Measurements from ENCODE around the gene ZFAND5. TPM values are rescaled to one million over a fixed set of nuclear protein-coding genes. Genes with fewer than 3 reads are reported as not detected.

Gene ZFAND5
- polyA plus RNA-seq, 1 of the 3 experiments (the other 2 are of a cell fraction): 58.8 TPM

DNA sequence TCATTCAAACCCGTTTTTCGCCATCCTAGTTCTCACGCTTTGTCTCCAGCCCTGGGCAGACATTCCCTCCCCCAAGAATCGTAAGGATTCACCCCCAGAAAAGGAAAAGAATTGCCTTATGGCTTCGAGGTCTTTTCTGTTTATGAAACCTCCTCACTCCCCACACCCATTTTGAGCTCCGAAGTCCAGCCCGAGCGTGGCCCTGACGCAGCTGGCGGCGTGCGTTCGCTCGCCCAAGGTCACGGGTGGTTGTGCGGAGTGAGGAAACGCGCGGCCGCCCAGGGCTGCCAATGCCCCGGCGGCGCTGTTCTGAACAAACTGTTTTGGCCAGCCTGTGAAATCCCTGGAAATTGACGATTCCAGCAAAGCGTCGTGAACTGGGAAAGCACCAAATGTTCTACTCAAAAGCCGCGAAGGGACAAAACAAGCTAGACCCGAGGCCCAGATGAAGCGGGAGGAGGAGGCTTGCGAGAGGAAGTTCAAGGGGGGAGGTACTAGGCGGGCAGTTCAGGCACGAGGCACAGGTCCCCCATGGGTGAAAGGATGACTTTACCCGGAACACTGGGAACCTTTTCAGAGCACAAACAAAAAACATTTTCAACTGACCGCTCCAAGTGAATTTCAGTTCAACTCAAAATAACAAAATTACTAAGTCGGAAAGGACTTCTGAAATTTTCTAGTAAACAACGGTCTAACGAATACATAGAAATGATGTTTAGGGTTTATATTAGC lies 683 bp upstream of the ZFAND5 start:
- Histone ChIP-seq H3K79me2 (ENCODE audit: insufficient read depth) (peaks cover 41% of the 10 kb centered on the region), H4K20me1 (ENCODE audit: insufficient read depth) (peaks cover 33% of the 10 kb centered on the region), H3K36me3 (replicated peaks in 1 of 2; ENCODE audit: control insufficient read depth in 1 of 2, insufficient read depth in 2 of 2, low read length in 1 of 2) (peaks cover 12 to 25% of the 10 kb centered on the region in 2 experiments), H3K4me3 (ENCODE audit: low read depth in 2 of 2, low read length in 1 of 2) (peak overlapping the region; percentile 50 to 59), H2AFZ (ENCODE audit: low read depth) (peak overlapping the region; percentile 94), H3K9me2 (no peaks in the 10 kb centered on the region), H3K27ac (ENCODE audit: low read depth in 2 of 2, low read length in 1 of 2) (peak overlapping the region; percentile 99), H3K9ac (peak overlapping the region; percentile 98), H3K4me2 (peak overlapping the region; percentile 84), H3K4me1 (ENCODE audit: control insufficient read depth in 1 of 2, insufficient read depth in 2 of 2, low read depth in 1 of 2, low read length in 1 of 2) (peaks cover 8 to 16% of the 10 kb centered on the region in 2 experiments; a peak in 3 of 4 replicates), H3F3A (replicated peaks; ENCODE audit: insufficient read depth) (peaks cover 13% of the 10 kb centered on the region), H3K27me3 (ENCODE audit: insufficient read depth) (no peaks in the 10 kb centered on the region), H3K9me3 (no peaks in the 10 kb centered on the region)
- peak; percentile 77 for DNase-seq
- TF ChIP-seq NRF1 (IDR thresholded peaks at IDR 0.05; ENCODE audit: low read depth, low read length): no peak
- no peak for TF ChIP-seq SMC3 (IDR thresholded peaks at IDR 0.05; ENCODE audit: low read depth, low read length)
- TF ChIP-seq, protein P1, sequence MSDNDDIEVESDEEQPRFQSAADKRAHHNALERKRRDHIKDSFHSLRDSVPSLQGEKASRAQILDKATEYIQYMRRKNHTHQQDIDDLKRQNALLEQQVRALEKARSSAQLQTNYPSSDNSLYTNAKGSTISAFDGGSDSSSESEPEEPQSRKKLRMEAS (IDR thresholded peaks at IDR 0.05; ENCODE audit: low read depth): peak; percentile 72
- 0 out of 2 replicates have a peak, but pooled peaks have one; percentile 35 for TF ChIP-seq RXRA (IDR thresholded peaks at IDR 0.05; ENCODE audit: borderline replicate concordance, low read depth)
- TF ChIP-seq, protein P2, sequence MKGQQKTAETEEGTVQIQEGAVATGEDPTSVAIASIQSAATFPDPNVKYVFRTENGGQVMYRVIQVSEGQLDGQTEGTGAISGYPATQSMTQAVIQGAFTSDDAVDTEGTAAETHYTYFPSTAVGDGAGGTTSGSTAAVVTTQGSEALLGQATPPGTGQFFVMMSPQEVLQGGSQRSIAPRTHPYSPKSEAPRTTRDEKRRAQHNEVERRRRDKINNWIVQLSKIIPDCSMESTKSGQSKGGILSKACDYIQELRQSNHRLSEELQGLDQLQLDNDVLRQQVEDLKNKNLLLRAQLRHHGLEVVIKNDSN (IDR thresholded peaks at IDR 0.05; ENCODE audit: borderline replicate concordance, low read depth): peak; percentile 6; the same call in 1 of the 2 replicates
- TF ChIP-seq TAF1 (IDR thresholded peaks at IDR 0.05; ENCODE audit: borderline replicate concordance, low read depth, low read length): 0 out of 2 replicates have a peak, but pooled peaks have one; percentile 21
- 0 out of 2 replicates have a peak, but pooled peaks have one; percentile 3 for TF ChIP-seq TCF12 (IDR thresholded peaks at IDR 0.05)
- TF ChIP-seq RFX5 (IDR thresholded peaks at IDR 0.05; ENCODE audit: low read length): no peak
- TF ChIP-seq, protein P3, sequence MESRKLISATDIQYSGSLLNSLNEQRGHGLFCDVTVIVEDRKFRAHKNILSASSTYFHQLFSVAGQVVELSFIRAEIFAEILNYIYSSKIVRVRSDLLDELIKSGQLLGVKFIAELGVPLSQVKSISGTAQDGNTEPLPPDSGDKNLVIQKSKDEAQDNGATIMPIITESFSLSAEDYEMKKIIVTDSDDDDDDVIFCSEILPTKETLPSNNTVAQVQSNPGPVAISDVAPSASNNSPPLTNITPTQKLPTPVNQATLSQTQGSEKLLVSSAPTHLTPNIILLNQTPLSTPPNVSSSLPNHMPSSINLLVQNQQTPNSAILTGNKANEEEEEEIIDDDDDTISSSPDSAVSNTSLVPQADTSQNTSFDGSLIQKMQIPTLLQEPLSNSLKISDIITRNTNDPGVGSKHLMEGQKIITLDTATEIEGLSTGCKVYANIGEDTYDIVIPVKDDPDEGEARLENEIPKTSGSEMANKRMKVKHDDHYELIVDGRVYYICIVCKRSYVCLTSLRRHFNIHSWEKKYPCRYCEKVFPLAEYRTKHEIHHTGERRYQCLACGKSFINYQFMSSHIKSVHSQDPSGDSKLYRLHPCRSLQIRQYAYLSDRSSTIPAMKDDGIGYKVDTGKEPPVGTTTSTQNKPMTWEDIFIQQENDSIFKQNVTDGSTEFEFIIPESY (IDR thresholded peaks at IDR 0.05; ENCODE audit: borderline replicate concordance, low read depth): 0 out of 2 replicates have a peak, but pooled peaks have one; percentile 28
- TF ChIP-seq YY1 (IDR thresholded peaks at IDR 0.05; ENCODE audit: low read depth): peak; percentile 61; the same call in 1 of the 2 replicates
- peak; percentile 2; the same call in 1 of the 2 replicates for TF ChIP-seq POLR2AphosphoS5 (IDR thresholded peaks at IDR 0.05; ENCODE audit: low read depth, low read length)
- TF ChIP-seq, protein P4, sequence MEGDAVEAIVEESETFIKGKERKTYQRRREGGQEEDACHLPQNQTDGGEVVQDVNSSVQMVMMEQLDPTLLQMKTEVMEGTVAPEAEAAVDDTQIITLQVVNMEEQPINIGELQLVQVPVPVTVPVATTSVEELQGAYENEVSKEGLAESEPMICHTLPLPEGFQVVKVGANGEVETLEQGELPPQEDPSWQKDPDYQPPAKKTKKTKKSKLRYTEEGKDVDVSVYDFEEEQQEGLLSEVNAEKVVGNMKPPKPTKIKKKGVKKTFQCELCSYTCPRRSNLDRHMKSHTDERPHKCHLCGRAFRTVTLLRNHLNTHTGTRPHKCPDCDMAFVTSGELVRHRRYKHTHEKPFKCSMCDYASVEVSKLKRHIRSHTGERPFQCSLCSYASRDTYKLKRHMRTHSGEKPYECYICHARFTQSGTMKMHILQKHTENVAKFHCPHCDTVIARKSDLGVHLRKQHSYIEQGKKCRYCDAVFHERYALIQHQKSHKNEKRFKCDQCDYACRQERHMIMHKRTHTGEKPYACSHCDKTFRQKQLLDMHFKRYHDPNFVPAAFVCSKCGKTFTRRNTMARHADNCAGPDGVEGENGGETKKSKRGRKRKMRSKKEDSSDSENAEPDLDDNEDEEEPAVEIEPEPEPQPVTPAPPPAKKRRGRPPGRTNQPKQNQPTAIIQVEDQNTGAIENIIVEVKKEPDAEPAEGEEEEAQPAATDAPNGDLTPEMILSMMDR (IDR thresholded peaks at IDR 0.05): peak; percentile 35
- ChIA-PET POLR2A (interaction anchor here (0.8 to 1.8 kb wide), 12 partner anchors 10 to 1947 kb away, joined by 3 to 20 read pairs (median 4); partner anchors contain the start of gene C9orf85), CTCF (interaction anchor here (1.5 to 1.6 kb wide), 2 partner anchors 10 to 73 kb away, joined by 3 to 6 read pairs; no protein-coding TSS in a partner anchor)
- WGBS (ENCODE audit: low lambda C conversion rate): 5% methylated on average over 38 of the region's 38 CpGs
